NCI-H2107 treated with DMSO at 0.1 percent for 48 hours (cell line): Measurements from ENCODE around the gene TBC1D1.

Experiments used
- DNase-seq: peaks from one replicate; lab custom pipeline; 2025; ENCODE audit not compliant: unreplicated experiment; lab: John Stamatoyannopoulos, UW

TBC1D1 gene

GRCh38 chr4:38162240-38162784 lies 271.4 kb downstream of the TBC1D1 start:
- DNase-seq = no peak

- DNase-seq = no peak
Observed at GRCh38 chr4:38163216-38164006, 272.5 kb downstream of the TBC1D1 start.

- no peak for DNase-seq
Observed at GRCh38 chr4:38164346-38164745, 273.5 kb downstream of the TBC1D1 start.

- no peak for DNase-seq
Observed at GRCh38 chr4:38166082-38166481, 275.2 kb downstream of the TBC1D1 start.

- no peak for DNase-seq
Observed at GRCh38 chr4:38166768-38167167, 275.9 kb downstream of the TBC1D1 start.

GRCh38 chr4:38167973-38168372 lies 277.1 kb downstream of the TBC1D1 start:
- no peak for DNase-seq

GRCh38 chr4:38169524-38169923 lies 278.6 kb downstream of the TBC1D1 start:
- DNase-seq = peak; percentile 8

GRCh38 chr4:38170338-38171169 lies 279.7 kb downstream of the TBC1D1 start:
- DNase-seq = no peak

- no peak for DNase-seq
Observed at GRCh38 chr4:38172078-38172477, 281.2 kb downstream of the TBC1D1 start.

- no peak for DNase-seq
Observed at GRCh38 chr4:38173935-38174518, 283.1 kb downstream of the TBC1D1 start.

- DNase-seq = no peak
Observed at GRCh38 chr4:38174801-38175200, 283.9 kb downstream of the TBC1D1 start.

GRCh38 chr4:38176165-38176564 lies 285.3 kb downstream of the TBC1D1 start:
- DNase-seq = no peak

- peak; percentile 7 for DNase-seq
Observed at GRCh38 chr4:38177035-38177546, 286.2 kb downstream of the TBC1D1 start.

- DNase-seq = peak; percentile 23
Observed at GRCh38 chr4:38177641-38178391, 286.9 kb downstream of the TBC1D1 start.

GRCh38 chr4:38178392-38178995 lies 287.6 kb downstream of the TBC1D1 start:
- no peak for DNase-seq

GRCh38 chr4:38179690-38180377 lies 288.9 kb downstream of the TBC1D1 start:
- DNase-seq = peak; percentile 80

- no peak for DNase-seq
Observed at GRCh38 chr4:38180456-38180855, 289.6 kb downstream of the TBC1D1 start.

GRCh38 chr4:38181286-38181685 lies 290.4 kb downstream of the TBC1D1 start:
- no peak for DNase-seq

GRCh38 chr4:38182334-38182998 lies 291.6 kb downstream of the TBC1D1 start:
- no peak for DNase-seq
